B cell (primary cell): ENCODE measurements around the gene BABAM2.

Source experiments
- EZH2 ChIP-seq: IDR thresholded peaks from 2 replicates; pipeline ENCODE4 v1.6.1; 2012; ENCODE audit warnings: borderline replicate concordance, low read depth, mild to moderate bottlenecking, moderate library complexity, low read length; ENCODE audit not compliant: insufficient read depth, poor library complexity, severe bottlenecking
- TF ChIP-seq, protein P1 (sequence below): fragments of 200-600 bp; IDR thresholded peaks from one replicate; pipeline ENCODE4 v1.8.0; 2022; ENCODE audit warnings: antibody characterized with exemption, mild to moderate bottlenecking

DNA sequence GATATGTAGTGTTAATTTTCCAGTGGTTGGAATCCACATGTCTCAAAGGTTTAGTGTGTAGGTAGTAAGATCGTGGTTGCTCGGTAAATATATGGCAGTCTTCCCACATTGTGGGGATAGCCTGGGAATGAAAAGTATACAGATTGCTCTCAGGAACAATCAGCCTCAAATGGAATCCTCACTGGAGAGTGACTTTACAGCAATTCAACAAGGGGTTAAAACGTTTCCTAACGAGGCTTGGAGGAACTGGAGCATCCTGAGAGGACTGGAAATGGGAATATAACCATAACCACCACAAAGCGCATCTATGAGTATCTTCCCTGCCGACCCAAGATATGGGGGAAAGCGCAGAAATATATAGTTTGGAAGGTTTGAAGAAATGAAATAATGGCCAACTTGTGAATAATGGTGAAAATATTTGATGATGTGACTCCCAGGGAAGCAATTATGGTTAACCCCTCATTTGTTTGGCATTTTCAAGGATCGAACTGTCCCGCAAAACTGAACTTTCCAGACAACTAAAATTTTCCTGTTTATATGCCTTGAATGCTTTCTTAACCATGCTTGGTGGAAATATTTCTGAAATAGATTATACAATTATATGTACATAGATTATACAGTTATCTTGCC is 401.4 kb downstream of the BABAM2 start:
- TF ChIP-seq, protein P1, sequence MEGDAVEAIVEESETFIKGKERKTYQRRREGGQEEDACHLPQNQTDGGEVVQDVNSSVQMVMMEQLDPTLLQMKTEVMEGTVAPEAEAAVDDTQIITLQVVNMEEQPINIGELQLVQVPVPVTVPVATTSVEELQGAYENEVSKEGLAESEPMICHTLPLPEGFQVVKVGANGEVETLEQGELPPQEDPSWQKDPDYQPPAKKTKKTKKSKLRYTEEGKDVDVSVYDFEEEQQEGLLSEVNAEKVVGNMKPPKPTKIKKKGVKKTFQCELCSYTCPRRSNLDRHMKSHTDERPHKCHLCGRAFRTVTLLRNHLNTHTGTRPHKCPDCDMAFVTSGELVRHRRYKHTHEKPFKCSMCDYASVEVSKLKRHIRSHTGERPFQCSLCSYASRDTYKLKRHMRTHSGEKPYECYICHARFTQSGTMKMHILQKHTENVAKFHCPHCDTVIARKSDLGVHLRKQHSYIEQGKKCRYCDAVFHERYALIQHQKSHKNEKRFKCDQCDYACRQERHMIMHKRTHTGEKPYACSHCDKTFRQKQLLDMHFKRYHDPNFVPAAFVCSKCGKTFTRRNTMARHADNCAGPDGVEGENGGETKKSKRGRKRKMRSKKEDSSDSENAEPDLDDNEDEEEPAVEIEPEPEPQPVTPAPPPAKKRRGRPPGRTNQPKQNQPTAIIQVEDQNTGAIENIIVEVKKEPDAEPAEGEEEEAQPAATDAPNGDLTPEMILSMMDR, result no peak
- no peak for TF ChIP-seq EZH2
